ENCODE results near the gene INPP4B.
A peak's percentile ranks its signal among the peaks of the same experiment; 100 is the strongest.
"Not testable (repeated sequence)": the region's sequence is repeated elsewhere in the genome, so short reads cannot be mapped to it uniquely, and the experiment has no call there.

INPP4B gene

DNA sequence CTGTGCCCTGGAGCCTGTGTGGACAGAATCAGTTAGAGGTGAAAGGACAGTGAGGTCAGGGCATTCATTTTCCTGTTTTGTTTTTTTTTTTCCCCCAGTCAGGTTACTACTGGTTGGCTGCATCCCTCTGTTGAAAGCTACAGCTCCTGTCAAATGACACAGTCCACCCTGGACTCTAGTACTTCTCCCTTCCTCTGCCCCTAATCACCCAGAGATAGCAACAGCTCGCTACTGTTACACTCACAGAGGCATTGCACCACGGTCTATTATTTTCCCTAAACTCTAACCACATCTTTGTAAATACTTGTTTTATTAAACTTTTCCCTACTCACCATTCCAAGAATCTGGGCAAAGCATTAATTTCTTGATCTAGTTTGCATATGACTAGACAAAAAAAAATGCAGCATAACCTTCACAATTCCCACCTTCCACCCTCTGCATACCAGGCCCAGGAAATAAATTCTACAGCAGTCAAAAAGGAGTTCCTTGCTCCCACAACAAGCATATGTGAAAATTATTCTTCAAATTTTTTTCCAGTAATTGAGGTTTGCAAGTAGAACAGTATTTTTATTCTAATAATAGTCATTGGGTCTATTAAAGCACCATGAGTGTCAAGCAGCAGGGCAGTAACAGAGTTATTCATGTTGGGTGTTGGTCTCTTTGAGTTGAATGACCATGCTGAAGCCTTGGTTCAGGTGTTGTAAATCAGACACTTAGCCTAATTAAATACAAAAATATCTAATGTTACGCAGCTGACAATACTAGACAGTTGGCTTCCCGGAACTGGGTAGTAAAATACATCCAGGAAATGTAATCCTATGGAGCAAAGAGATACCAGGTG, 329.2 kb downstream of the INPP4B start:
- no peak overlapping the region for H3K4me3 ChIP-seq (ENCODE audit: low read depth, low read length)
- no peak for DNase-seq (ENCODE audit: low read depth)

DNA sequence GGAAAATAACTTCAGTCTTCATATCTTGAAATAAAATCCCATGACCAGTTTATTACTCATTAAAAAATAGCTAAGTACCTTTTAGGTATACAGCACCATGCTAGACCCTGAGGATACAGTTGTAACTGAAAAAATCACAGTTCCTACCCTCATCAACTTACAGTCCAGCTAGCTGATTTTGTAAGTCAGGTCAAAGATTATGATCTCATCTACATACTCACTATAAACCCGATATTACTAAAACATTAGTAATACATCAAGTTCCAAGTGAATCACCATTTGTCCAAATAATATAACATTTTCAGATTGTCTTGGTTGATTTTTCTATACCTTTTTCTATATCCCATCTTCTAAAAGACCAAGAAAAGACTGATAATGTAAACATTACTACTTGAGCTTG, 333.9 kb downstream of the INPP4B start:
- DNase-seq (ENCODE audit: low read depth), result no peak
- no peak overlapping the region for H3K4me3 ChIP-seq (ENCODE audit: low read depth, low read length)

- no peak for DNase-seq (ENCODE audit: low read depth)
- H3K4me3 ChIP-seq (ENCODE audit: low read depth, low read length), result no peak overlapping the region
Measured at GRCh38 chr4:142509881-142510280, 336.2 kb downstream of the INPP4B start.

GRCh38 chr4:142509381-142509780, 336.7 kb downstream of the INPP4B start:
- not testable (repeated sequence) for DNase-seq (ENCODE audit: low read depth)

GRCh38 chr4:142500966-142501365, 345.1 kb downstream of the INPP4B start:
- no peak for DNase-seq (ENCODE audit: low read depth)
- H3K4me3 ChIP-seq (ENCODE audit: low read depth, low read length), result no peak overlapping the region

More at GRCh38 chr4:142509381-142509780, 336.7 kb downstream of the INPP4B start:
- not testable (repeated sequence) for H3K4me3 ChIP-seq (ENCODE audit: low read depth, low read length)

DNA sequence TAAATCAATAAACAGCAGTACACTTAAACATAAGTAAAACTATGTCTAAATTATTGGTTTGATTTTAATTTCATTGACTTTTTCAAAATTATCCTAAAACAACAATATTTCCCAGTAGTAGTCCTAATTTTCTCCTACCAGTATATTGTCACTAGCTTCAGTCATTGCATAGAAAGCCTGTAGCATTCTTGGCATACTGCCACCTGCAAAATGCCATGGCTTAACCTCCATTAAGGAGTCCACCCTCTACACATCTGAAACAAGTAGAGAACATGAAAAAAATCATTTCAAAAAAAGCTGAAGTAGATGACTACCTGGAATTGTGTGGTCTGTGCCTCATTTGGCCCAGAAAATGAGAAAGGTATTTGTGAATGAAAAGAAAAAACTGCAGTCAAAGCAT, 348.5 kb downstream of the INPP4B start:
- DNase-seq (ENCODE audit: low read depth), result no peak
- no peak overlapping the region for H3K4me3 ChIP-seq (ENCODE audit: low read depth, low read length)

DNA sequence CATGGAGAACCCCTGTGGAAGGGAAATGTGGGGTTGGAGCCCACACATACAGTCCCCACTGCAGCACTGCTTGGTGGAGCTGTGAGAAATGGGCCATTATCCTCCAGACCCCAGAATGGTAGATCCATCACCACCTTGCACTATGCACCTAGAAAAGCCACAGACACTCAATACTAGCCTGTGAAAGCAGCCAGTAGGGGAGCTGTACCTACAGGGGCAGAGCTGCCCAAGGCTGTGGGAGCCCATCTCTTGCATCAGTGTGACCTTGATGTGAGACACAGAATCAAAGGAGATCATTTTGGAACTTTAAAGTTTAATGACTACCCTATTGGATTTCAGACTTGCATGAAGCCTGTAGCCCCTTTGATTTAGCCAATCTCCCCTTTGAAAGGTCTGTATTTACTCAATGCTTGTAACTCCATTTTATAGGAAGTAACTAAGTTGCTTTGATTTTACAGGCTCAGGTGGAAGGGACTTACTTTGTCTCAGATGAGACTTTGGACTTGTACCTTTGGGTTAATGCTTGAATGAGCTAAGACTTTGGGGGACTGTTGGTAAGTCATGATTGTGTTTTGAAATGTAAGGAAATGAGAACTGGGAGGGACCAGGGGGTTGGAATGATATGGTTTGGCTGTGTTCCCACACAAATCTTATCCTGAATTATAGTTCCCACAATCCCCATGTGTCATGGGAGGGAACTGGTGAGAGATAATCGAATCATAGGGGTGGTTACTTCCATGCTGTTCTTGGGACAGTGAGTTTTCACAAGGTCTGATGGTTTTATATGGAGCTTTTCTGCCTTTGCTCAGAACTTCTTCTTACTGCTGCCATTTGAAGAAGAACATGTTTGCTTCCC, 352.6 kb downstream of the INPP4B start:
- H3K4me3 ChIP-seq (ENCODE audit: low read depth, low read length), result no peak overlapping the region
- no peak for DNase-seq (ENCODE audit: low read depth)

DNA sequence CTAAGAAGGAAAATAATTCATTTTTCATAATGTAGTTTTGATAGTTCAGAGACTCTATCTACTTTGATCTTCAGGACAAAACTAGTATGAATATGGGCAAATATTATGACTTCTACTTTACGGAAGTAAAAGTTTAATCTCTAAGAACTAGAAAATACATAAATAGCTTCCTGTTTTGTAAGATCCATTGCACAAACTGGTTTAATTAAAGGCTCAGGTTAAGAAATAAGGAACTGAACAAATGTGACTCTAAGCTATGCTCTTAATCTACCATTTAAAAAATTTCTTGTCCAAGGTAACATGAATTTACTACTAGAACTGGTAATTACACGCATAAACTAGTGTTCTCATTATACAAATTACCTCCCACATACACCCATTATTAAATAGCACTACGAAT, 360.6 kb downstream of the INPP4B start:
- no peak overlapping the region for H3K4me3 ChIP-seq (ENCODE audit: low read depth, low read length)
- no peak for DNase-seq (ENCODE audit: low read depth)

DNA sequence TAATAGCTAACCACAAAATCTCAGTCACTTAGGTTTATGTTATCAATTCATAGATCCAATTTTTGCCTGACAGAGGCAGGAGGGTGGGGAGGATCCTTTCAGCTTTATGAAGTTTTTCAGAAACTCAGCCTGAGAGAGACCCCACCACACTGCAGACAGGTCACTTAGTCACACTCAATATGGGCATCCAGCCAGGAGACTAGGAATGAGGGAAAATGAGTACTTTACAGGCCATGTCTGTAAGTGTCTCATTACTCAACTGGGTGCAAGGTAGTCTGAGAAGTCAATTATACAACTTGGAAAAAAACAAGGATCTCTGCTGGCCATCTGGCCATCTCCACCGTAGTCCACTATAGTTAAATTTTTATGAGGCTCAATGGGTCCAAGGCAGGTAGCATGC, 365.9 kb downstream of the INPP4B start:
- no peak overlapping the region for H3K4me3 ChIP-seq (ENCODE audit: low read depth, low read length)
- DNase-seq (ENCODE audit: low read depth), result peak; percentile 27

GRCh38 chr4:142475663-142476062, 370.4 kb downstream of the INPP4B start:
- DNase-seq (ENCODE audit: low read depth), result no peak
- no peak overlapping the region for H3K4me3 ChIP-seq (ENCODE audit: low read depth, low read length)

DNA sequence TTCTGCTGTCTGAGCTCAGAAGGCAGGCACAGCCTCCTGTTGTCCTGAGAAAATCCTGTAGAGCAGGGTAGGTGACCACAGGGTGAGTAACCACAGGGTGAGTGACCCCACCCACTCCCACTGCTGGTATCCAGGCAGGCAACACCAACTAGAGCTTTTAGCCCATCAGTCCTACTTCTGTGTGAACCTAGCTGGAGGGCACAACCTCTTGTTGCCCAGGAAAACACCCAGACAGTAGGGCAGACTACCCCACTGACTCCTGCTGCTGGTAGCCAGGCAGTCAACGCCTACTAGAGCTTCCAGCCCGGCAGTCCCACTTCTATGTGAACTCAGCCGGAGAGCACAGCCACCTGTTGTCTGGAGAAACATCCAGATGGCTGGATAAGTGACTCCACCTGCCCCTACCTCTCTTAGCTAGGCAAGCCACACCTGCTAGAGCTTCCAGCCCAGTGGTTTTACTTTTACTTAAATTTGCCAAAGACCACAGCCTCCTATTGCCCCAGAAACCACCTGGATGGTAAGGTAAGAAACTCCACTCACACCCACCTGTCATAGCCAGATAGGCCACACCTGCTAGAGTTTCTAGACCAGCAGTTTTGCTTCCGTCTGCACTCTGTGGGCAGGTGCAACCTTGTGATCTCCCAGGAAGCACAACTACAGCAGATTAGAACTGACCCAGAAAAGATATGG, 371.6 kb downstream of the INPP4B start:
- peak; percentile 6 for DNase-seq (ENCODE audit: low read depth)
- H3K4me3 ChIP-seq (ENCODE audit: low read depth, low read length), result no peak overlapping the region

GRCh38 chr4:142473960-142474338, 372.2 kb downstream of the INPP4B start:
- H3K4me3 ChIP-seq (ENCODE audit: low read depth, low read length), result no peak overlapping the region
- DNase-seq (ENCODE audit: low read depth), result no peak

- no peak overlapping the region for H3K4me3 ChIP-seq (ENCODE audit: low read depth, low read length)
- no peak for DNase-seq (ENCODE audit: low read depth)
Measured at GRCh38 chr4:142473218-142473959, 372.7 kb downstream of the INPP4B start.

DNA sequence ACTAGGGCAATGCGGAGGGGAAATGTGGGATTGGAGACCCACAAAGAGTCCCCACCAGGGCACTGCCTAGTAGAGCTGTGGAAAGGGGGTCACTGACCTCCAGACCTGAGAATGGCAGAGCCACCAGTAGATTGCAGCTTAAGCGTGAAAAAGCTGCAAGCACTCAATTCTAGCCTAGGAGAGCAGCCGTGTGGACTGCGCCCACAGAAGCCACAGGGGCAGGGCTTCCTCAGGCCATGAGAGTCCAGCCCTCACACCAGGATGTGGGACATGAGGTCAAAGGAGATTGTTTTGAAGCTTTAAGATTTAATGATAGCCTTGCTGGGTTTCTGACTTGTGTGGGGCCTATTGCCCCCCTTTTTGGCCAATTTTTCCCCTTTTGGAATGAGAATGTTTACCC, 379.0 kb downstream of the INPP4B start:
- DNase-seq (ENCODE audit: low read depth), result no peak
- no peak overlapping the region for H3K4me3 ChIP-seq (ENCODE audit: low read depth, low read length)

DNA sequence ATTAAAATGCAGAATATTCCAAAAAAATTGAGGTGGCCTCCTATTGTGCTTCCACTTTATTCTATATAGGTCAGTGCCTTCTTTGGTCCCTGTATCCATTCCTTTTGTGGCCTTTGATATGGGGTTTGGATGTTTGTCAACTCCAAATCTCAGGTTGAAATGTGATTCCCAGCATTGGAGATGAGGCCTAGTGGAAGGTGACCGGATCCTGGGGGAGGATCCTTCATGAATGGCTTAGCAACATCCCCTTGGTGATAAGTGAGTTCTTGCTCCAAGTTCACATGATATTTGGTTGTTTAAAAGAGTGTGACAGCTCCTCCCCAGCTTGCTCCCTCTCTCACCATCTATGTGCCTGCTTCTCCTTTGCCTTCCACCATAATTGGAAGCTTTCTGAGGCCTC, 380.6 kb downstream of the INPP4B start:
- no peak for DNase-seq (ENCODE audit: low read depth)

DNA sequence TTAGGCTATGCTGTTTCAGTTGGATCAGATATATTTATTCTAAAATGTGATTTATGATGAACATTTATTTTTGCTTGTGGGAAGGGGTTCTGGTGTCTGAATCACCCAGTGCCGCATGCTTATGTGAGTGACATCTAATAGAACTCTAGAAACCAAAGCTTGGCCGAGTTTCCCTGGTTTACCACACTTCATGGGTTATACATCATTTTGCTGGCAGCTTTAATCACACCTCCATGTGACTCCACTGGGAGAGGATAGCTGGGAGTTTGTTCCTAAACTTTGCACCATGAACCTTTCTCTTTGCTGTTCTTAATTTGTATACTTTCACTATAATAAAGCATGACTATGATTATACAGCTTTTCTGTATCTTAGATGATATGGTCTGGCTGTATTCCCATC, 382.9 kb downstream of the INPP4B start:
- no peak for DNase-seq (ENCODE audit: low read depth)
- no peak overlapping the region for H3K4me3 ChIP-seq (ENCODE audit: low read depth, low read length)

More for the DNA sequence above, 380.6 kb downstream of the INPP4B start:
- no peak overlapping the region for H3K4me3 ChIP-seq (ENCODE audit: low read depth, low read length)

DNA sequence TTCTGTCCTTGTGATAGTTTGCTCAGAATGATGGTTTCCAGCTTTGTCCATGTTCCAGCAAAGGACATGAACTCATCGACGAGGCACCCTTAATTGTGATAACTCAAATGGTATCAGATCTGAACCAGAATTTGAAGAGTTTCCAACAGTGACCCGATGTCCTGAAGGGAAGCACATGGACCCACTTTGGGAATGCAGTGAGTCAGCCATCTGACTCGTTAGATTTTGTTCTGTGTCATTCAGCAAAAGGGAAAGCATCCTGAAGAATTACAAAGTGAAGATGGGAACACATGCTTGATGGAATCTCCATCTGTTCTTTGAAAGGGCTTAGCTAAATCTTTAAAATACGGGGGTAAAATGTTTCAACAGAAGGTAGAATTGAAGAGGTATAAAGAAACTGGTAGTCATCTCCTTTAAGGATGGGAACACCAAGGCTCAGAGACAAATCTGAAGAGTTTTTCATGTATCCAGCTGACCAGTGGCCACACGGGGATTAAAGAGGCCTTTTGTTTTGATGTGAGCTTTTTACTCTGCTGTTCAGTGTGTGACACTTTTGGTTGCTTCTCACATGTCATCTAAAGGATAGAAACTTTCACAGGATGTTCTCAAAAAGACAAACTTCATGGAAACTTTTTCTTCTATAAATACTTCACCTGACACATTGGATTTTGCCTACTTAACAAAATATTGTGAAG, 393.8 kb downstream of the INPP4B start:
- H3K4me3 ChIP-seq (ENCODE audit: low read depth, low read length), result no peak overlapping the region
- peak; percentile 11 for DNase-seq (ENCODE audit: low read depth)

GRCh38 chr4:142449771-142450373, 396.2 kb downstream of the INPP4B start:
- no peak for DNase-seq (ENCODE audit: low read depth)
- H3K4me3 ChIP-seq (ENCODE audit: low read depth, low read length), result no peak overlapping the region
